Measurements from ENCODE around the gene CASQ1. TPM values are rescaled to one million over a fixed set of nuclear protein-coding genes. Genes with fewer than 3 reads are reported as not detected.

Gene CASQ1
- total RNA-seq, 1 donor = 0.36 TPM

- Histone ChIP-seq H3K4me1 (ENCODE audit: insufficient read depth, low read length) (no peaks in the 10 kb centered on the region), H3K27ac (ENCODE audit: low read depth, low read length) (no peak overlapping the region), H3K27me3 (ENCODE audit: insufficient read depth, low read length) (no peaks in the 10 kb centered on the region), H3K79me2 (ENCODE audit: insufficient read depth, low read length) (peaks cover 62% of the 10 kb centered on the region), H3K4me2 (ENCODE audit: insufficient read depth, low read length) (no peak overlapping the region), H4K20me1 (ENCODE audit: insufficient read depth, low read length) (peaks cover 33% of the 10 kb centered on the region), H3K9me3 (ENCODE audit: low read depth, low read length) (no peaks in the 10 kb centered on the region), H3K36me3 (ENCODE audit: insufficient read depth, low read length) (peaks cover 30% of the 10 kb centered on the region), H3K4me3 (ENCODE audit: insufficient read depth, low read length) (no peak overlapping the region), H2AFZ (ENCODE audit: low read length) (no peak overlapping the region)
- no peak for TF ChIP-seq CTCF (IDR thresholded peaks at IDR 0.05; ENCODE audit: extremely low read depth, low read depth, low read length)
- no peak for DNase-seq (ENCODE audit: insufficient read length, low spot score, missing footprints)
These were observed 53.8 kb downstream of the CASQ1 start for GRCh38 chr1:160244209-160244608.

DNA sequence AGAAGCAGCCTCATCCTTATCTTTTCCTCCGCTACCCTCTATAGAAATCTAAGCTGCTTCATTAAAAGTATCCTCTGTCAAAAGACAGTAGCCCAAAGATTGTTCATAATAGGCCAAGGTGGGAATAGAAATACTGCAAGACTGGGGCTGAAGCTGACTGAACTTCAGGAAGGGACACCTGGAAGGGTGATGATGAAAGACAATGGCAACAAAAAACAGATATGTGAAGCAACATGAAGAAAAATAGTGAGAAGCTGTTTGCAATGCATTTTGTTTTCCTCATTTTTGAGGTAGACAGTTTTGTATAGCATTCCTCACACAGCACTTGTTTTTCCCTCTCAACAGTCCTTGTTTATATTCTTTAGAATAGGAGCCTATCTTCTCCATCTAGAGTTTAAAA, 55.1 kb downstream of the CASQ1 start:
- DNase-seq (ENCODE audit: insufficient read length, low spot score, missing footprints) = no peak
- no peak overlapping the region for H3K27ac ChIP-seq (ENCODE audit: low read depth, low read length)
- H4K20me1 ChIP-seq (ENCODE audit: insufficient read depth, low read length) = peaks cover 37% of the 10 kb centered on the region
- no peak for TF ChIP-seq CTCF (IDR thresholded peaks at IDR 0.05; ENCODE audit: extremely low read depth, low read depth, low read length)
- no peaks in the 10 kb centered on the region for H3K9me3 ChIP-seq (ENCODE audit: low read depth, low read length)
- no peaks in the 10 kb centered on the region for H3K27me3 ChIP-seq (ENCODE audit: insufficient read depth, low read length)
- no peak overlapping the region for H2AFZ ChIP-seq (ENCODE audit: low read length)
- peaks cover 19% of the 10 kb centered on the region for H3K36me3 ChIP-seq (ENCODE audit: insufficient read depth, low read length)
- peaks cover 69% of the 10 kb centered on the region for H3K79me2 ChIP-seq (ENCODE audit: insufficient read depth, low read length)
- no peaks in the 10 kb centered on the region for H3K4me1 ChIP-seq (ENCODE audit: insufficient read depth, low read length)
- no peak overlapping the region for H3K4me3 ChIP-seq (ENCODE audit: insufficient read depth, low read length)
- H3K4me2 ChIP-seq (ENCODE audit: insufficient read depth, low read length) = no peak overlapping the region

GRCh38 chr1:160247053-160247452, 56.7 kb downstream of the CASQ1 start:
- Histone ChIP-seq H4K20me1 (ENCODE audit: insufficient read depth, low read length) (peaks cover 48% of the 10 kb centered on the region), H2AFZ (ENCODE audit: low read length) (no peak overlapping the region), H3K9me3 (ENCODE audit: low read depth, low read length) (no peaks in the 10 kb centered on the region), H3K4me3 (ENCODE audit: insufficient read depth, low read length) (no peak overlapping the region), H3K4me1 (ENCODE audit: insufficient read depth, low read length) (no peaks in the 10 kb centered on the region), H3K36me3 (ENCODE audit: insufficient read depth, low read length) (peaks cover 11% of the 10 kb centered on the region), H3K27ac (ENCODE audit: low read depth, low read length) (no peak overlapping the region), H3K79me2 (ENCODE audit: insufficient read depth, low read length) (peaks cover 79% of the 10 kb centered on the region), H3K4me2 (ENCODE audit: insufficient read depth, low read length) (no peak overlapping the region), H3K27me3 (ENCODE audit: insufficient read depth, low read length) (no peaks in the 10 kb centered on the region)
- DNase-seq (ENCODE audit: insufficient read length, low spot score, missing footprints) = no peak
- TF ChIP-seq CTCF (IDR thresholded peaks at IDR 0.05; ENCODE audit: extremely low read depth, low read depth, low read length) = no peak

DNA sequence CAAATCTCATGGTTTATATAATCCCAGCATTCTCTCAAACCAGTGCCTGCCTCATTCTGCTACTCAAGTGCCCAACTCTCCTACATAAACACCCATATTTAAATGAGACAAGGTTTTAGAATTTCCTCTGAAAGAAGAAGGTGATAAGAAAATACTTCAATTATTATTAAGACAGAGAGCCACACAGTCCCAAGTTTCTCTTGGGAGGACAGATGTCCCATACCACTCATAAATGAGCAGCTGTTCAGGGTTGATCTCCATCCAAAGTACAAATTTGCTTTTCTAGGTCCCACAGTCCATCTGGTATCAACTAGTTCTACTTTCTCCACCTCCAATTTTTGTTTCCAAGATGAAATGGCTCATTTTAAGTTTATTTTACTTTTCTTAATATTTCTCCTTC, 60.6 kb downstream of the CASQ1 start:
- no peak for DNase-seq (ENCODE audit: insufficient read length, low spot score, missing footprints)
- TF ChIP-seq CTCF (IDR thresholded peaks at IDR 0.05; ENCODE audit: extremely low read depth, low read depth, low read length) = no peak
- Histone ChIP-seq H3K36me3 (ENCODE audit: insufficient read depth, low read length) (peaks cover 4% of the 10 kb centered on the region), H2AFZ (ENCODE audit: low read length) (no peak overlapping the region), H3K4me1 (ENCODE audit: insufficient read depth, low read length) (no peaks in the 10 kb centered on the region), H3K27ac (ENCODE audit: low read depth, low read length) (no peak overlapping the region), H3K79me2 (ENCODE audit: insufficient read depth, low read length) (peaks cover 56% of the 10 kb centered on the region), H3K4me3 (ENCODE audit: insufficient read depth, low read length) (no peak overlapping the region), H4K20me1 (ENCODE audit: insufficient read depth, low read length) (peaks cover 39% of the 10 kb centered on the region), H3K9me3 (ENCODE audit: low read depth, low read length) (no peaks in the 10 kb centered on the region), H3K27me3 (ENCODE audit: insufficient read depth, low read length) (no peaks in the 10 kb centered on the region), H3K4me2 (ENCODE audit: insufficient read depth, low read length) (no peak overlapping the region)

Other genes with a start within 250 kb of the CASQ1 start
- gene IGSF9, start 245.0 kb upstream of the CASQ1 start, total RNA-seq = under 0.01 TPM in 2 replicates
- gene SLAMF9, start 236.3 kb upstream of the CASQ1 start, total RNA-seq = not detected in 2 replicates
- gene PIGM, start 158.6 kb upstream of the CASQ1 start, total RNA-seq = 7.2 and 7.4 TPM in 2 replicates
- gene KCNJ10, start 120.4 kb upstream of the CASQ1 start, total RNA-seq = not detected in 2 replicates
- not detected in 2 replicates for gene KCNJ9, start 109.0 kb upstream of the CASQ1 start, total RNA-seq
- 18.0 and 19.9 TPM in 2 replicates for gene IGSF8, start 92.0 kb upstream of the CASQ1 start, total RNA-seq
- gene ATP1A2, start 74.8 kb upstream of the CASQ1 start, total RNA-seq = 0.72 and 1.2 TPM in 2 replicates
- not detected in 2 replicates for gene ATP1A4, start 39.0 kb upstream of the CASQ1 start, total RNA-seq
- 200 and 217 TPM in 2 replicates for gene PEA15, start 14.8 kb downstream of the CASQ1 start, total RNA-seq
- 107 and 112 TPM in 2 replicates for gene DCAF8, start 72.0 kb downstream of the CASQ1 start, total RNA-seq
- gene PEX19, start 94.6 kb downstream of the CASQ1 start, total RNA-seq = 38.0 and 43.3 TPM in 2 replicates
- 282 and 335 TPM in 2 replicates for gene COPA, start 152.7 kb downstream of the CASQ1 start, total RNA-seq
- gene NCSTN, start 152.8 kb downstream of the CASQ1 start, total RNA-seq = 147 and 165 TPM in 2 replicates
- gene NHLH1, start 176.5 kb downstream of the CASQ1 start, total RNA-seq = under 0.01 TPM in 1 of 2 replicates, not detected in the other
- under 0.01 TPM in 1 of 2 replicates, not detected in the other for gene VANGL2, start 210.0 kb downstream of the CASQ1 start, total RNA-seq